ENCODE results near the gene TEX38.
"Not testable (repeated sequence)": the region's sequence is repeated elsewhere in the genome, so short reads cannot be mapped to it uniquely, and the experiment has no call there.

Gene TEX38

GRCh38 chr1:46689356-46689755 lies 17.7 kb downstream of the TEX38 start:
- Histone ChIP-seq H3K4me1 (ENCODE audit: control insufficient read depth in 1 of 2, insufficient read depth in 2 of 2, low read length in 2 of 2) (peaks cover 4 to 22% of the 10 kb centered on the region in 2 donors), H3K36me3 (ENCODE audit: control insufficient read depth in 1 of 2, insufficient read depth in 2 of 2, low read length in 2 of 2) (peaks cover 46 to 48% of the 10 kb centered on the region in 2 donors)

DNA sequence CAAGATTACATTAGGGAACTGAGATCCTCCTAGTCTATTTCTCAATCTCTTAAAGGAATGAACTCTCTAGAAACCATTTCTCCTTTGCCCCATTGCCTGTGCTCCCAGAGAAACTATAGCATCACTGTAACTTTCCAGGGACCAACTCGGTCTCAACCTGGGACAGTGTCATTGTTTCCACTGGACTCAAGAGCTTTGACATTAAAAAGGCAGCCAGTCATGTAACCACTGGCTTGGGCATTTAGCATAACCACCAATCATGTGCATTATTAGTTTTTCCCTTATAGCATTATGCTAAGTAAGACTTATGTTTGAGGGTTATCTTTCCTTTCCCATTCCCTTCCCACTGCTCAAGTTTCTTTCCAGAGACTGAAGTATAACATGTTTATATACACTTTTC lies 18.2 kb downstream of the TEX38 start:
- Histone ChIP-seq H3K27me3 (ENCODE audit: low read depth, low read length) (no peaks in the 10 kb centered on the region), H3K4me3 (ENCODE audit: low read depth in 1 of 2, low read length in 2 of 2) (no peak overlapping the region), H3K9me3 (ENCODE audit: control insufficient read depth in 1 of 2, low read length in 2 of 2) (no peaks in the 10 kb centered on the region), H3K4me1 (ENCODE audit: control insufficient read depth in 1 of 2, insufficient read depth in 2 of 2, low read length in 2 of 2) (peaks cover 4 to 22% of the 10 kb centered on the region in 2 donors), H3K27ac (ENCODE audit: low read length) (no peak overlapping the region), H3K36me3 (ENCODE audit: control insufficient read depth in 1 of 2, insufficient read depth in 2 of 2, low read length in 2 of 2) (peaks cover 40 to 43% of the 10 kb centered on the region in 2 donors)

More at GRCh38 chr1:46689356-46689755, 17.7 kb downstream of the TEX38 start:
- no peak overlapping the region for H3K27ac ChIP-seq (ENCODE audit: low read length)
- H3K4me3 ChIP-seq (ENCODE audit: low read depth in 1 of 2, low read length in 2 of 2), result no peak overlapping the region
- no peaks in the 10 kb centered on the region for H3K27me3 ChIP-seq (ENCODE audit: low read depth, low read length)
- no peaks in the 10 kb centered on the region for H3K9me3 ChIP-seq (ENCODE audit: control insufficient read depth in 1 of 2, low read length in 2 of 2)

DNA sequence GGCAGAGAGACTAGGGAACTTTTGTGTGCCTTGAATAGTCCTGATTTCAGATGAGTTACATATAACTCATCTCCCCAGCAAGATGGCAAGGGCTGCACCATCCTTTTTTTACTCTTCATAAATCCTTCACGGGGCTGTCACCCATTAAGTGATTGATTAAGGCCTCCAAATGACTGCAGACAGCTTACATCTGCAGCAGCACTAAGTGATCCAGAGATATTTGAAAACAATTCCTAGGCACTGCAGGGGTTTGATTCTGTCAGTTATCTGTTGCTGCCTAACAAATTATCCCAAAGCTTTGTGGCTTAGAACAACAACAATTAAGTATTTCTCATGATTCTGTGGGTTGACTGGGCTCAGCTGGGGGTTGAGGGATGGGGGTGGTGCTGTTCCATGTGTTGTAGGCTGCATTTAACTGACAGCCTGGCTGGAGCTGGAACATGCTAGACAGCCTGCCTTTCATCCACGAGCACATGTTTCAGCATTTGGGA lies 19.3 kb downstream of the TEX38 start:
- Histone ChIP-seq H3K27me3 (ENCODE audit: low read depth, low read length) (no peaks in the 10 kb centered on the region), H3K27ac (ENCODE audit: low read length) (no peak overlapping the region), H3K9me3 (ENCODE audit: control insufficient read depth in 1 of 2, low read length in 2 of 2) (no peaks in the 10 kb centered on the region), H3K4me3 (ENCODE audit: low read depth in 1 of 2, low read length in 2 of 2) (no peak overlapping the region), H3K36me3 (ENCODE audit: control insufficient read depth in 1 of 2, insufficient read depth in 2 of 2, low read length in 2 of 2) (peaks cover 39 to 46% of the 10 kb centered on the region in 2 donors), H3K4me1 (ENCODE audit: control insufficient read depth in 1 of 2, insufficient read depth in 2 of 2, low read length in 2 of 2) (peaks cover 4 to 22% of the 10 kb centered on the region in 2 donors)

GRCh38 chr1:46691997-46692790 lies 20.5 kb downstream of the TEX38 start:
- H3K27ac ChIP-seq (ENCODE audit: low read length), result no peak overlapping the region
- H3K4me1 ChIP-seq (ENCODE audit: control insufficient read depth in 1 of 2, insufficient read depth in 2 of 2, low read length in 2 of 2), result peaks cover 4 to 20% of the 10 kb centered on the region in 2 donors
- H3K36me3 ChIP-seq (ENCODE audit: control insufficient read depth in 1 of 2, insufficient read depth in 2 of 2, low read length in 2 of 2), result peaks cover 46% of the 10 kb centered on the region in 2 donors
- no peaks in the 10 kb centered on the region for H3K9me3 ChIP-seq (ENCODE audit: control insufficient read depth in 1 of 2, low read length in 2 of 2)
- no peak overlapping the region for H3K4me3 ChIP-seq (ENCODE audit: low read depth in 1 of 2, low read length in 2 of 2)
- H3K27me3 ChIP-seq (ENCODE audit: low read depth, low read length), result no peaks in the 10 kb centered on the region

- peaks cover 0 to 12% of the 10 kb centered on the region in 2 donors for H3K4me1 ChIP-seq (ENCODE audit: control insufficient read depth in 1 of 2, insufficient read depth in 2 of 2, low read length in 2 of 2)
- no peak overlapping the region for H3K4me3 ChIP-seq (ENCODE audit: low read depth in 1 of 2, low read length in 2 of 2)
- peaks cover 44 to 47% of the 10 kb centered on the region in 2 donors for H3K36me3 ChIP-seq (ENCODE audit: control insufficient read depth in 1 of 2, insufficient read depth in 2 of 2, low read length in 2 of 2)
Measured at GRCh38 chr1:46692811-46693770, 21.4 kb downstream of the TEX38 start.

GRCh38 chr1:46694676-46695075 lies 23.0 kb downstream of the TEX38 start:
- not testable (repeated sequence) for H3K27me3 ChIP-seq (ENCODE audit: low read depth, low read length); H3K27ac ChIP-seq (ENCODE audit: low read length); H3K9me3 ChIP-seq (ENCODE audit: control insufficient read depth in 1 of 2, low read length in 2 of 2); H3K4me3 ChIP-seq (ENCODE audit: low read depth in 1 of 2, low read length in 2 of 2)
- Histone ChIP-seq H3K36me3 (ENCODE audit: control insufficient read depth in 1 of 2, insufficient read depth in 2 of 2, low read length in 2 of 2) (peaks cover 34 to 45% of the 10 kb centered on the region in 2 donors), H3K4me1 (ENCODE audit: control insufficient read depth in 1 of 2, insufficient read depth in 2 of 2, low read length in 2 of 2) (peaks cover 9 to 12% of the 10 kb centered on the region in 2 donors)

More at GRCh38 chr1:46692811-46693770, 21.4 kb downstream of the TEX38 start:
- Histone ChIP-seq H3K27ac (ENCODE audit: low read length) (no peak overlapping the region), H3K9me3 (ENCODE audit: control insufficient read depth in 1 of 2, low read length in 2 of 2) (no peaks in the 10 kb centered on the region), H3K27me3 (ENCODE audit: low read depth, low read length) (no peaks in the 10 kb centered on the region)

DNA sequence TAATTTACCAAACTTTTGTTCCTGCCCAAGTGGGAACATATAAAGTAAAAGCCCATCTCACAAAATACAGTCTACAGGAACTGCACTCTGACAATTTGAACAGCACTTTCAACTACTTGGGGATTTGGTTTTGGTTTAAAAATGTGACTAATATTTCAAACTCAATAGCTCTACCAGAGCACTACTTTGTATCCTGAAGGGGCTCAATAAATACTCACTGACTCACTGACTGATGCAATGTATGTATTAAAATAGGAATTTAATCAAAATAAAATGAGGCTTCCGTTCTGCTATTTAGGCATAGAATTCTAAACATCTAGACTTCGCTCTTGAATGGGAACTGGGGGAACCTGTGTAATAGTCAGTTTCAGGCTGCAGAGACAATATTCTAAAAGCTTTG lies 25.4 kb downstream of the TEX38 start:
- peaks cover 28 to 36% of the 10 kb centered on the region in 2 donors for H3K36me3 ChIP-seq (ENCODE audit: control insufficient read depth in 1 of 2, insufficient read depth in 2 of 2, low read length in 2 of 2)
- H3K4me3 ChIP-seq (ENCODE audit: low read depth in 1 of 2, low read length in 2 of 2), result no peak overlapping the region
- H3K4me1 ChIP-seq (ENCODE audit: control insufficient read depth in 1 of 2, insufficient read depth in 2 of 2, low read length in 2 of 2), result peaks cover 6 to 9% of the 10 kb centered on the region in 2 donors
- no peak overlapping the region for H3K27ac ChIP-seq (ENCODE audit: low read length)
- no peaks in the 10 kb centered on the region for H3K27me3 ChIP-seq (ENCODE audit: low read depth, low read length)
- no peaks in the 10 kb centered on the region for H3K9me3 ChIP-seq (ENCODE audit: control insufficient read depth in 1 of 2, low read length in 2 of 2)

DNA sequence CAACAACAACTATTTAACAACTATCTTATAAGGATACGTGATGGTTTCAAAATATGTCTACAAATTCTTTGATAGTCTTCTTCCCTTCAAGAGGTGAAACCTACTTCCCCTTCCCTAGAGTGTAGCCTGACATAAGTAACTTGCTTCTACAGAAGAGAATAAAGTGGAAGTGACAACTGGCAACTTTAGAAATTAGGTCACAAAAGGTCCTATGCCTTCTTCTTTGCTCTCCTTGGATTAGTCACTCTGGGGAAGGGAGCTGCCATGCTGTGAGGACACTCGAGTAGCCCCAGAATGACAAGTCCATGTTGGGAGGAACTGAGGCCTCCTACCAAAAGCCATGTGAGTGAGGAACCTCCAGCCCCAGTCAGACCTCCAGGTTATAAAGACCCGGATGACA lies 28.0 kb downstream of the TEX38 start:
- no peaks in the 10 kb centered on the region for H3K9me3 ChIP-seq (ENCODE audit: control insufficient read depth in 1 of 2, low read length in 2 of 2)
- H3K4me1 ChIP-seq (ENCODE audit: control insufficient read depth in 1 of 2, insufficient read depth in 2 of 2, low read length in 2 of 2), result peaks cover 0 to 9% of the 10 kb centered on the region in 2 donors
- no peak overlapping the region for H3K4me3 ChIP-seq (ENCODE audit: low read depth in 1 of 2, low read length in 2 of 2)
- no peaks in the 10 kb centered on the region for H3K27me3 ChIP-seq (ENCODE audit: low read depth, low read length)
- H3K36me3 ChIP-seq (ENCODE audit: control insufficient read depth in 1 of 2, insufficient read depth in 2 of 2, low read length in 2 of 2), result peaks cover 38 to 49% of the 10 kb centered on the region in 2 donors
- H3K27ac ChIP-seq (ENCODE audit: low read length), result no peak overlapping the region

- Histone ChIP-seq H3K9me3 (ENCODE audit: control insufficient read depth in 1 of 2, low read length in 2 of 2) (no peaks in the 10 kb centered on the region), H3K4me3 (ENCODE audit: low read depth in 1 of 2, low read length in 2 of 2) (no peak overlapping the region), H3K27me3 (ENCODE audit: low read depth, low read length) (no peaks in the 10 kb centered on the region), H3K27ac (ENCODE audit: low read length) (no peak overlapping the region), H3K36me3 (ENCODE audit: control insufficient read depth in 1 of 2, insufficient read depth in 2 of 2, low read length in 2 of 2) (peaks cover 43 to 44% of the 10 kb centered on the region in 2 donors), H3K4me1 (ENCODE audit: control insufficient read depth in 1 of 2, insufficient read depth in 2 of 2, low read length in 2 of 2) (peaks cover 0 to 2% of the 10 kb centered on the region in 2 donors)
Measured at GRCh38 chr1:46703927-46704641, 32.4 kb downstream of the TEX38 start.

DNA sequence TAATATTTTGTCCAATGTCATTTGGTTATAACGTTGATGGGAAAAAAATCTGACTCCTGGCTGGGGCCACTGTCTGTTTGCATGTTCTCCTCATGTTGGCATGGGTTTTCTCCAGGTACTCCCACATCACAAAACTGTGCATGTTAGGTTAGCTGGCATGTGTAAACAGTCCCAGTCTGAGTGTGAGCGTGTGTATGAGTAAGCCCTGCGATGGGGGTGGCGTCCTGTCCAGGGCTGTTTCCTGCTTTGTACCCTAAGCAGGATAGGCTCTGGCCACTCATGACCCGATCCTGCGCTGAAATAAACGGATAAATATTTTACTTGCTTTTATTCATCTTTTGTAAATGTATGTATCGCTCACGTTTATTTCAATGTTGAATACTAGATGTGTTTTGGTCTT lies 33.8 kb downstream of the TEX38 start:
- Histone ChIP-seq H3K4me1 (ENCODE audit: control insufficient read depth in 1 of 2, insufficient read depth in 2 of 2, low read length in 2 of 2) (no peaks in the 10 kb centered on the region), H3K4me3 (ENCODE audit: low read depth in 1 of 2, low read length in 2 of 2) (no peak overlapping the region), H3K27me3 (ENCODE audit: low read depth, low read length) (no peaks in the 10 kb centered on the region), H3K36me3 (ENCODE audit: control insufficient read depth in 1 of 2, insufficient read depth in 2 of 2, low read length in 2 of 2) (peaks cover 40 to 44% of the 10 kb centered on the region in 2 donors), H3K27ac (ENCODE audit: low read length) (no peak overlapping the region), H3K9me3 (ENCODE audit: control insufficient read depth in 1 of 2, low read length in 2 of 2) (no peaks in the 10 kb centered on the region)
